AG10803 (cell line): ENCODE measurements around the gene BNIP3.
"Not testable (repeated sequence)": the region's sequence is repeated elsewhere in the genome, so short reads cannot be mapped to it uniquely, and the experiment has no call there.

Experiments used
- DNase-seq: peaks from one replicate; pipeline ENCODE4 v3.0.0; 2010; ENCODE audit warnings: low read depth
- H3K4me3 ChIP-seq: 2 replicates; pipeline ENCODE4 v1.5.1; 2011; ENCODE audit warnings: mild to moderate bottlenecking, low read length, control low read depth
- CTCF ChIP-seq: conservative IDR thresholded peaks from 2 replicates; pipeline ENCODE4 v1.5.1; 2011; ENCODE audit warnings: mild to moderate bottlenecking, low read length, control low read depth, inconsistent platforms

Gene BNIP3

GRCh38 chr10:131996466-131997365 lies 15.0 kb upstream of the BNIP3 start:
- H3K4me3 ChIP-seq: no peak overlapping the region
- DNase-seq: no peak
- no peak for TF ChIP-seq CTCF

- no peak for DNase-seq
- no peak for TF ChIP-seq CTCF
- no peak overlapping the region for H3K4me3 ChIP-seq
Observed at GRCh38 chr10:131994435-131994834, 12.7 kb upstream of the BNIP3 start.

GRCh38 chr10:131993275-131993674 lies 11.6 kb upstream of the BNIP3 start:
- TF ChIP-seq CTCF: no peak
- no peak overlapping the region for H3K4me3 ChIP-seq
- no peak for DNase-seq

GRCh38 chr10:131991726-131992125 lies 10.0 kb upstream of the BNIP3 start:
- no peak for DNase-seq
- TF ChIP-seq CTCF: no peak
- H3K4me3 ChIP-seq: no peak overlapping the region

GRCh38 chr10:131987786-131988185 lies 6.1 kb upstream of the BNIP3 start:
- not testable (repeated sequence) for H3K4me3 ChIP-seq

GRCh38 chr10:131987301-131987700 lies 5.6 kb upstream of the BNIP3 start:
- H3K4me3 ChIP-seq, DNase-seq: not testable (repeated sequence)

More at GRCh38 chr10:131987786-131988185, 6.1 kb upstream of the BNIP3 start:
- DNase-seq: not testable (repeated sequence)

- not testable (repeated sequence) for H3K4me3 ChIP-seq
Observed at GRCh38 chr10:131986851-131987250, 5.1 kb upstream of the BNIP3 start.

GRCh38 chr10:131983780-131984179 lies 2.1 kb upstream of the BNIP3 start:
- peak; percentile 82 for DNase-seq
- H3K4me3 ChIP-seq: no peak overlapping the region
- TF ChIP-seq CTCF: no peak

More at GRCh38 chr10:131986851-131987250, 5.1 kb upstream of the BNIP3 start:
- DNase-seq: not testable (repeated sequence)
